Measurements from ENCODE around the gene MYO10.
A peak's percentile ranks its signal among the peaks of the same experiment; 100 is the strongest.
"Not testable (repeated sequence)": the region's sequence is repeated elsewhere in the genome, so short reads cannot be mapped to it uniquely, and the experiment has no call there.

The MYO10 gene

DNA sequence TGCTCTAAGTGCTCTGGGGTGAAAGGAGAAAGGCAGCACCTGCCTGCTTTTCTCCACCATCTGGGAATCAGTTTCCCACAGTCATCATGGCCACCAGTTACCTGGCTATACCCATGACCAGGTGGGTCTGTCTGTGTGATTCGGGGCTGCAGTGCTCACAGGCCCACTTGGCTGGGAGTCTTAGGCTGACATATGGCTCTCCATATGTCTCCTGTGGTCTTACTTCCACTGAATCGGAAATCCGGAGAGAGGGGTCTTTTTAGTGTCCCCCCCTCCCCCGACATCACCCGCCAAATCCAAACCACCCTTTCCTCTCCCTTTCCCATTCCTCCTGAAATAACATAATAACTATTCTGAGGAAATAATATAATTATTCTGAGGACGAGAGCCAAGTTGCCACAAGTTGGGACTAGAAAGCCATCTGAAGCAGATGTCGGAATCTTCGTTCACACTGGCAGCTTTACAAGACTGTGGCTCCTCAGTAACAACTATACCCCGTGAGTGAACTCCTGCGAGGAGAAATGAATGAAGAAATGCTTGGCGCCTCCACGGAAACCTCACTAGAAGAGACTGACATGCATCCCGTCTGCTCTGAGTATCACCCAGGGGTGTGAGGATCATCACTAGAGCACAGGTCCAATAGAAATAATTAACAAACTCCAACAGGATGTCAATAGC, 143.4 kb downstream of the MYO10 start:
- FAIRE-seq: no peak
- DNase-seq (ENCODE audit: insufficient read length, low spot score): no peak

DNA sequence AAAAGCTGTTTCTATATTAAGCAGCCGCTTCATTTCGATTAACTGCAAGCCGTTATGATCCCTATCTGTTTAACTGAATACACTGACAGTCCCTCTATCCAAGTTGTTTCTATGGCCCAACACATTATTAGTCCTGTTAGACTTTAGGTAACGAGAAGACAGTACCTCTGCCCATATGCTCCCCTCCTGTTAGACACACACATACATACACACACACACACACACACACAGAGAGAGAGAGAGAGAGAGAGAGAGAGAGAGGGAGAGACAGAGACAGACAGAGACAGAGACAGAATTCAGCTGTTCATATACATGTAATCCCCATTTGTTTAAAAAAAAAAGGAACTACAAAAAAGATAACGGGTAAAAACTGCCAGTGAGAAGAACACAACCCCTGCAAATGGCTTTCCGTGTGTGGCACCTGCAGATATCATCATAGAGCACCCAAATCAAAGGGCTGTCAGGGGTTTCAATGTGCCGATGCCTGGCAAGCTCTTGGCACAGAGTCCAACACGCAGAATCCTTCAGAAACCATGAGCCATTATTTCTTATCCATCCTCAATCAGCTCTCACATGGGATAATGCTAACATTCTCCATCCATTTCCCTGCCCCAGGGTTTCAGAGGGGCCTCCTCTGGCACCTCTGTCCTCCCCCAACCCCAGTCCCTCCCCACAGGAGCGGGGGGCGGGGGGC, 144.0 kb downstream of the MYO10 start:
- FAIRE-seq (no peak), DNase-seq (ENCODE audit: insufficient read length, low spot score) (no peak)

DNA sequence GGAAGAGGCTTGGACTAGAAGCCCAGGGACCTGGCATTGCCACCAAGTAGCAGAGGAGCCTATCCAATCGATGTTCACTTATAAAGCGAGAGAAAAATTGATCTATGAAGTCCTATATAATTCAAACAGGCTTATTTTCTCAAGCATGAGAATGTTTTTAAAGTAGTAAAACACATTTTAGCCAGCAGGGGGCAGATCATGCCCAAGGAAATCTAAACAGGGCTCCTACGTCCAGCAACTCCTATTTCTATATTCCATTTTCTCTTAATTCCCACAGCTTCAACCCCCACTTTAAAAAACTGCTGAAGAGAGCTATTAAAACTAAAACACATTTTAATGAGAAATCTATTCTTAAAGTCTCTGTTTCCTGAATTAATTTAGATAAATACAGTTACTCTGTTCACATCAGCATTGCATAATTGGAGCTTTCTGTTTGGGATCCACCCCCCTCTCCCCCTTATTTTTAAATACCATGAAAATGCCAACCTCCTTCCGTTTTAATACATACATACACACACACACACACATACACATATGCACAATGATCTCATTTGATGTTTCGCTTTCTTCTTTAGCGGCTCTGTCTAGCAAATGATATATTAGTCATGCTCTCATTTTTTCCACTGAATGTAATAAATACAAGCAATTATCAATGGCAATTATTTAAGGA, 144.9 kb downstream of the MYO10 start:
- FAIRE-seq: no peak

DNA sequence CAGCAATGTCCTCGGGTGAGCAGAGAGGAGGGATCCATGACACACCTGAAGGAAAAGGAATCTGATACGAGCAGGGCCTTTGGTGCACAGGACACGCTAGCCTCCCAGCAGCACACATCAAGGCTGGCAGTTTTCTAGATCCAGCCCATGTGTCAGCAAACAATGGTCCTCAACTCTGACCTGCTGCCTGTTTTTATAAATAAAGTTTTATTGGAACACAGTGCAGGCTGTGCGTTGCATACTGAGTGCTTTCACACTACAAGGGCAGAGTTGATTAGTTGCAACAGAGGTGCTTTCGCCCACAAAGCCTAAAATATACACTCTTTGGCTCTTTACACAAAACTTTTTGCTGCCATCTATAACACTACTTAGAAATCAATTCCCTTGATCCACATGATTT, 147.1 kb downstream of the MYO10 start:
- no peak for DNase-seq (ENCODE audit: insufficient read length, low spot score)
- FAIRE-seq: no peak

More for the DNA sequence above, 144.9 kb downstream of the MYO10 start:
- peak; percentile 81 for DNase-seq (ENCODE audit: insufficient read length, low spot score)

DNA sequence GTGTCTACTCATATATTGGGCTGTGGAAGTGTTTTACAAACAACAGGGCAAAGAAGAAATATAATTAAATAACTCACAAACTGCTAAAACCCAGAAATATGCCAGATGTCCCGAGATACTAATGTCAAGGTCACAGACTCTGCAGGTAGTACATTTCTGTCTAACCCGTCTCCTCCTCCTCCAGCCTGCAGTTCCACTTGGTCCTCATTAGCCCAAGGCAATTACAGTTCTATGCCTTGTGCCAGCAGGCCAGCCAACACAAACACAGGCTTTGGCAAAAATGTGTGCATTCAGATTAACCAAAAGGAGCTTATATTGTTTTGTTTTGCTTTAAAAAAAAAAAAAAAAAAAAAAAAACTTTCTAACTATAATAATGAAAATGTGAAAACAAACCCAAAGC, 148.8 kb downstream of the MYO10 start:
- no peak for DNase-seq (ENCODE audit: insufficient read length, low spot score)

DNA sequence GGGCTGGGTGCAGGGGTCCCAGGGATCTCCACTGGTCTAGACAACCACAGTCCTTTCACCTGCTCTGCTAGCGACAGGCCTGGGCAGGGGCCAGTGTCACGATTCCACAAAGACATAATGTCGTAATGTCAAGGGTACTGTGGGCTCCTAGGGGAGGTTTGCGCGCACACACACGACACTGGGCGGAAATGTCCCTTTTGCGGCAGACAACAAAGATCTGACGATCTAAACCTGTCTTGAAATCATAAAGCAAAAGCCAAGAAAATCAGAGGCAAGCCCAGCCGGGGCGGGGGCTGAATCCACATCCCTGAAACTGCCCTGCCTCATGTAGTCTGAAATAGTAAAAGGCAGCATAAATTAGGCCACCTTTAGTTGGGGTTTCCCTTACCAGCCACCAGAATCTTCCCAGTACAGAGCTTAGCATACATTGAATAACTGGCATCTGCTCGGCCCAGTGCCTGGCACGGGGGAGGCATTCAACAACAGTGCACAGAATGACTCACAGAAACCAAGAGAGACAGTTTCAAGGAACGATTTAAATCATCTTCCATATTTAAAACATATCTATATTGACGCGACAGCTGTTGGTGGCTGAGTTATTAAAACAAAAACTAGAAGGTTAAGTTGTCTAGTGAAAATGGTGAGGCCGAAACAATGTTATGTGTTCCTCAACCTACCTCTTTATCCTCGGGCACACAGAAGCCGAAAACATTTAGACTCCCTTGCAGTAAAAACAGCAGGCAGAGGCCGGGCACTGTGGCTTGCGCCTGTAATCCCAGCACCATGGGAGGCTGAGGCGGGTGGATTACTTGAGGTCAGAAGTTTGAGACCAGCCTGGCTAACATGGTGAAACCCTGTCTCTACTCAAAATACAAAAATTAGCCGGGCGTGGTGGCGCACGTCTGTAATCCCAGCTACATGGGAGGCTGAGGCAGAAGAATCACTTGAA, 151.0 kb downstream of the MYO10 start:
- DNase-seq (ENCODE audit: insufficient read length, low spot score) (no peak), FAIRE-seq (peak; percentile 40)

More for the DNA sequence above, 148.8 kb downstream of the MYO10 start:
- FAIRE-seq: no peak

DNA sequence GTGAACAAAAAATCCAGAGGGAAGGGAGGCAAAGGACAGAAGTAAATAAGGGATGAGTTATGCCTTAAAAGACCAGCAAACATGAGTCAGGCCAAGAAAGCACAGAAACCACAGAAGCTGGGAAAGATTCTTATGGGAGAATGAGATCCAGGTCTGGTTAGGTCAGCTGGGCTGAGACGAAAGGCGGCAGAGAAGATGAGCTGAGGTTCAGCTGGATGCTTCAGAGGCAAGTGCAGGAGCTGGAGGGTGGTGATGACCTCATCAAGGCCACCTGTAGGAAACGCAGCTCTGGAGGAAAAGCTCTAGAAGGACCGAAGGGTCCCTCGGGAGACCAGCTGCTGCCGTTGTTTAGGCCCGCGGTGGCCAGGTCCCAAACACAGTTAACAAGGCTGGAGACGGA, 152.0 kb downstream of the MYO10 start:
- DNase-seq (ENCODE audit: insufficient read length, low spot score) (no peak), FAIRE-seq (no peak)

DNA sequence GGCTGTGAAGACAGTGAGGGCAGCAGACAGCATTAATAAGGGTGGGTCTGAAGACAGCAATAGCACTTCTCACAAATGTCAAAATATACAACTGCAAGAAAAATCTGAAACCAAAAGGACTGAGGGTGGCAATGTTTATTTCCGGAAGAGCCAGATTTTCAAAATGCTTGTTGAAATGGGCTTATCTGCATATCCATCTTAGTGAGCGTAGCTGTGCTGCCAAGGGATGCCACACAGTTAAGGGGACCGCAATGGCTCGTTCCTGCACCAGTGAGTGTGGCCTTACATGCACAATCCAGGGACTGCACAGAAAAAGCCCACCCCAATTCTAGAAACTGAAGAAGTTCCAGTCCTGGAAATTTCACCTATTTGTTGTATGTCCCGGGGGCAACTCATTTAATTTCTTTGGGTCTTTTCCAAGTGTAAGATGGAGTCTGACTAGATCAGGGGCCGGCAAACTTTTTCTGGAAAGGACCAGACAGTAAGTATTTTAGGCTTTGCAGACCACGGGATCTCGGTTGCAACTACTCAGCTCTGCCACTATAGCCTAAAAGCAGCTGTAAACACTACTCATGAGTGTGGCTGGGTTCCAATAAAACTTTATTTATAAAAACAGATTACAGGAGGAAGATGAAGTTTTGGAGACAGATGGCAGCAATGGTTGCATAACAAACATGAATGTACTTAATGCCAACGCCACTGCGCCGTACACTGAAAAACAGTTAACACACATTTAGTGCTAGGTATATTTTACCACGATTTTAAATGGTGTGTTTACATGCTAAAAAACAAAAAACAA, 154.1 kb downstream of the MYO10 start:
- DNase-seq (ENCODE audit: insufficient read length, low spot score) (no peak), FAIRE-seq (no peak)

DNA sequence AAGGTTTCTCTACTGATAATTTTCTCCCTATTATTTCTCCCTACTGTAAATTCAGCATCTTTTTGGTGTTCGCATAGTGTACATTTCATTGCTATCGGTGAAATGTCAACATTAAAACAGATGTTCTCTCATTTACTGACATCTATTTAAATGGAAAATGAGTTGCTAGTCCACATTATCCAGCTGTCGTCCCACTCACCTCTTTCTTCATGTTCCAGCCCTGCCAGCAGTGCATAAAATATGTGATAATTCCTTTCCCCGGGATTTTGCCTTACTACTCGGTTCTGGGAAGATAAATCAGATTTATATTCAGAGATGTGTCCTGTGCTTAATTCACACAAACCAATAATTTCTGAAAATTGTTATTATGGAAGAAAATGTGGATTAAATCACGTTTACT, 155.8 kb downstream of the MYO10 start:
- FAIRE-seq: no peak
- DNase-seq (ENCODE audit: insufficient read length, low spot score): no peak

DNA sequence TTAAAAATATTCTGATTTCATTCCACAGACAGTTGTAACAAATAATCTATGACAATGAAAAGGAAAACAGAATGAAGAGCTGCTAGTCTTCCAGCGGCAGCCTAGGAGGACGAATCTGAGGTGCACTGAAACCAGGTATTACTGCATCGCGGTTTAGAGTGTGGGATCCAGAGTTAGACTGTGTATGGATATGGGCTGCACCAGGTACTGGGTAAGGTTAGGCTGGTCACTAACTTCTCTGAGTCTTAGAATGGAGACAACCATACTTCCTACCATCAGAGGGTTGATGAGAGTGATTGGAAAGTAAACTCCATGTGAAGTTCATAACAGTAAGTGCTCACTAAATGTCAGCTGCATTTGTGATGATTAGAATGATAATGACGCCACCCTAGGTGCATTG, 158.7 kb downstream of the MYO10 start:
- DNase-seq (ENCODE audit: insufficient read length, low spot score) (no peak), FAIRE-seq (peak; percentile 4)

DNA sequence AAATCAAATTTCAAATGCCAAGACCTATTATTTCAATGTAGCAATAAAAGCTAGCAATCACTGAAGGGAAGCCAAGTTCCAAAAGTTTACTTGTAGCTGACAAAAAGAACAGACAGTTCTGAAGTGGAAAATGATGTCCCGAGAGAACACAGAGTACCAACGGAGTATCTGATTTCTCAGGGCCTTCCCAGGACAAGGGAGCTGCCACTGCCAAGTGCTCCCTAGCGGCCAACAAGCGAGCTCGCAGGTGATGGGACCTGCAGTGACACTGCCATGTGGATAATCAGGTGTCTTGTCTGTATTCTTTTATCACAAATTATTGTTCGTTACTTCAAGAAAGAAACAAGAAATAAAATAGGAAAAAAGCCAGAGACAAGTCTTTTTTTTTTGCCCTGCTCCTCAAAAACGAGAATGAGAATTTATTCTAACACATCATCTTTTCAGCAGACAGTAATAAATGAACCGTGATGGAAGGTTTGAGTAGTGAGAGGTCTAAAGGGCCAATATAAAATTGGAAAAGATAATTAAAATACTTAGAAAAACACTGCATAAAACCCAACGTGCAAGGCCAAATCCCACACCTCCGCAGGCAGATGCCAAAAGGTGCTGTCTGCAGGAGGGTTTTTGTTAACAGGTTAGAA, 159.4 kb downstream of the MYO10 start:
- DNase-seq (ENCODE audit: insufficient read length, low spot score) (no peak), FAIRE-seq (no peak)

DNA sequence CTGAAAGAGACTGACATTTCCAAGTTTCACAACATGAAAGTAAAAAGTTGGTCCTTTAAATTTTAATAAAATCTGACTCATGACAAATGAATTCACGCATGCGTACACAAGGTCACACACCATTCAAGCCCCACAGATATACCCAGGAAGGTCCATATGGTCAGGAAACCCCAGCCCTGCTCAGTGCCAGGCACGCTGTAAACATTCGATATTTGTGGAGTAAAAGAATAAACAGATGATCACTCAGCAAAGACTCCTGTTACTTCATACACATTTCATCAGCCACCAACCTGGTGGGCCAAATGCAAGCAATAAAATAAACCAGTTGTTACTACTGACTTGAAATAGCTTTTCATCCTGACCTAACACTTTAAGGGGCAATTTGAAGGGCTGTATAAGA, 161.3 kb downstream of the MYO10 start:
- DNase-seq (ENCODE audit: insufficient read length, low spot score) (no peak), FAIRE-seq (no peak)

DNA sequence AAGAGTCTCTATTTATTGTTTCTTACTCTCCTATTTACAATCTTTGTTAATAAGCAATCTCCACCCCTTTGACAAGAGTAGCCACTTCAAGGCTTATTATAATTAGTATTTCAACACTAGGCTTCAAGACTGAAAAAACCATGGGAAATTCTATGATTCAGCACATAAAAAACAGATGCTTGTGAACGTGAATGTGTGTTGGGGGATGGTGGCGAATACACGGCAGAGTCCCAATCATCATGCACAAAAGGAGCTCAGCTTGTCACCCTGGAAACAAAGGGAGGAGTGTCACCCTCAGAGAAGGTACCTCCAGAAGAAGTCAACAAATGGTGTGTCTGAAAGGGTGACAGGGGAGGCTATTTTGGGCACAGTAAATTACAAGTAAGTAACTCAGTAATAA, 162.1 kb downstream of the MYO10 start:
- DNase-seq (ENCODE audit: insufficient read length, low spot score): no peak

DNA sequence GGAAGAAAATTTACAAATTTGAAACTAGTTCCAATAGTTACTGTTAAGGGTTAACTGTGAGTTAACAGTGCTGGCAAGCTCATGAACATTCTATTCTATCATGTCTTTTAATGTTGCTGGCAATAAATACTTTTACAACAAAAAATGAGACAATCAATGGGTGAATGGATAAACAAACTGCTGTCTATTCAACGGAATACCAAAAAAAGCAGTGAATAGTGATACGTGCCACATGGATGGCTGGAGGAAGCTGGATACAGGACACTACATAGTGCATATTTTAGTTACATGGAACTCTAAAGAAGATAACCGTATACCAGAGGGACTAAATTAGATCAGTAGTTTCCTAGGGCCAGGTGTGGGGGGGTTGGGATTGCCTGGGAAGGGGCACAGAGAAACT, 163.5 kb downstream of the MYO10 start:
- no peak for DNase-seq (ENCODE audit: insufficient read length, low spot score)
- FAIRE-seq: no peak

More for the DNA sequence above, 162.1 kb downstream of the MYO10 start:
- FAIRE-seq: no peak

DNA sequence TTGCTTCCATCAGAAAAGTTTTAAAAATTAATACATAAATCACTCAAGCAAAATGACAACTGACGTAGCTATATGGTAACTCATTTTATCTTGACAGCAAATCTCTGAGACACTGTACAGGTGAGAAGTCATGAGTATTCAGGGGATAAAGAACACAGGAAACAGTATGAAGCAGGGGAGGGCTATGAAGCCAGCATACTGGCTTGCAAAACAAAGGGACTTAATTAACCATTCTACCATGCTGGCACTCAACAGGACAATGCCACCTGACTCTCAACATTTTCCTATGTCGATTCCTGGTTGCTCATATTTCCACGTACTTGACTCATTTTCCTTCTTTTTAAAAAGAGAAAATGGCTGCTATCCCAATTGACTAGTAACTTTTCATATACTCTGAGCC, 167.9 kb downstream of the MYO10 start:
- FAIRE-seq (peak; percentile 9), DNase-seq (ENCODE audit: insufficient read length, low spot score) (no peak)

DNA sequence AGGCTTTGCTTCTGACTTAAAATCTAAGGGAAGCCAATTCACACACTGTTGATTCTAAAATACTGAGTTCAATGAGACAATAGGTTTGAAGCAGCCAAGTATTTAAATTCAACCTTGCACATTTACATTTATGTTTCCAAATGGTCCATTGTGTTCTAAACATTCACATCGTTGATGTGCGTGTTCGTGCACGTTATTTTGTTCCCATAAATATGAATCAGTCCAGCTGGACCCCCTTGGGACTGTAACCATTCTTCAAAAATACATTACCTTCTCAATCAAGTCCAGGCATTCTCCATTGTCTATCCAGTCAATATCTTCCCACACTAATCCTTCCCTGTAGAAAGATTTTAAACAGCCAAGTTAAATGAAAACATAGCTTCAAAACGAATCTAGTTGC, 172.9 kb downstream of the MYO10 start:
- FAIRE-seq (no peak), DNase-seq (ENCODE audit: insufficient read length, low spot score) (no peak)

DNA sequence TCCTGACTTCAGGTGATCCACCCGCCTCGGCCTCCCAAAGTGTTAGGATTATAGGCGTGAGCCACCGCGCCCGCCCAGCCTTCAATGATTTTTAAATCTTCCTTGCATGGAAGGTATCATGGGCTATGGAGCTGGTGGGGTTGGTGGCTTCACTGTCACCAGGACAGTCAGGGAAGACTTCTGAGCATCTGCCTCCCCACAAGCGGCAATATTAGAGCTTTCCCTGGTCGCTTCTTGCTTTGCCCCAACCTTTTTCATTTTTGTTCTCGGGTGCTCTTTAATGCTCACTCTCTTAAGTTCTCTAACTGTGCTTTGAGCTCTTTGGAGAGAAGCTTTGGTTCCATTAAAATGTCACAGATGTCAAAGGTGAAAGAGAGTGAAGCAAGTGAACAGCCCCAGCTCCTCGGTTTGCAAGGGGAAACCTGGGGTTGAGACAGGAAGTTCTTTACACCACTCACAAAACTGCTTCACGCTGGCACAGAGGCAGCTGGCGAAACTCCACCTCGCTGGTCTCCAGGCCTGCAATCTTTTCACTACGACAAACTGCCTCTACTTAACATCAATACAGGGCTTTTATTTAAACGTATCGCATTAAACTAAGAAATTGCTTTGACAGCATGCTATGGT, 176.8 kb downstream of the MYO10 start:
- FAIRE-seq (no peak), DNase-seq (ENCODE audit: insufficient read length, low spot score) (no peak)

DNA sequence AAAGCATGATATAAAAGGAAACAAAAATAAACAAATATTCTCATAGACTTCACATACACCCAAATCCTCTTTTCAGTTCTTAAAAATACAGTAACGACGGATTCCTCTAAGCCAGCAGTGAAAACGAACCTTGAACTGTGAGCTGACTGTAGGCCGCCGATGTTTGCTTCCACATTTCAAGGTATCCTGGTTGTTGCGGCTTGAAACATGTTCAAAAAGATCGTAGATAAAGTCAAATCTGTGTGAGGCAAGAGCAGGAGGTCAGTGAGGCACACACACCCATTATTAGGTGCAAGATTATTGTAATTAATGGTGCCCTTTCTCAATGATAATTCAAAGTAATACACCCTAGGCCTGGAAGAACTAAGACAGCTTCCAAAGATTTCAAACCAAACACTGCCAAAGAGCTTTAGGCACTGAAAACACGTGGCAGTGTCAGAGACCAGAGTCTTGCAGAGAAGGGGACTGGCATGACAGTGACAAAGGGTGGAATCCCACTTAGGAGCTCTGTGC, 178.0 kb downstream of the MYO10 start:
- no peak for DNase-seq (ENCODE audit: insufficient read length, low spot score)
- no peak for FAIRE-seq

DNA sequence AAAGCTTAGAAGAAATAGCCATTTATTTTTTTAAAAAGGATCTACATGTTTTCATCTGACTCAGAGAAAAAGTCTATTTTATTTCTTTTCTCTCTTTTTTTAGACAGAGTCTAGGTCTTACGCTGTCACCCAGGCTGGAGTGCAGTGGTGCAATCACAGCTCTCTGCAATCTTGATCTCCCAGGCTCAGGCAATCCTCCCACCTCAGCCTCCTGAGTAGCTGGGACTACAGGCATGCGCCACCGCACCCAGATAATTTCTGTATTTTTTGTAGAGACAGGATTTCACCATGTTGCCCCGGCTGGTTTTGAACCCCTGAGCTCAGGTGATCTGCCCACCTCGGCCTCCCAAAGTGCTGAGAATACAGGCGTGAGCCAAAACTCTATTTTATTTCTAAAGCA, 178.5 kb downstream of the MYO10 start:
- not testable (repeated sequence) for FAIRE-seq; DNase-seq (ENCODE audit: insufficient read length, low spot score)

Measured in HTR-8/SVneo (cell line).